ENCODE data around the gene MADCAM1.

The MADCAM1 gene

DNA sequence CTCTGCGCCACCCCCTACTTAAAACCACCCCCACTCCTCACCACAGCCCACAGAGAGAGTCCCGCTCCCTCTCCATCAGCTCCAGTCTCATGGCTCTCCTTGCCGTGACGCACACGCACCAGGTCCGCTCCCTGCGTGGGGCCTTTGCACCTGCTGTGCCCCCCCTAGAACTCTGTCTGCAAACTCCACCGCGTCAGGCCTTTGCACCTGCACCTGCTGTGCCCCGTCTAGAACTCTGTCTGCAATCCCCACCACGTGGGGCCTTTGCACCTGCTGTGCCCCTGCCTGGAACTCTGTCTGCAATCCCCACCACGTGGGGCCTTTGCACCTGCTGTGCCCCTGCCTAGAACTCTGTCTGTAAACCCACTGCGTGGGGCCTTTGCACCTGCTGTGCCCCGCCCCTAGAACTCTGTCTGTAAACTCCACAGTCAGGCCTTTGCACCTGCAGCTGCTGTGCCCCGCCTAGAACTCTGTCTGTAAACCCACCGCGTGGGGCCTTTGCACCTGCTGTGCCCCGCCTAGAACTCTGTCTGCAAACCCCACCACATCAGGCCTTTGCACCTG, 39.7 kb upstream of the MADCAM1 start:
- no peaks in the 10 kb centered on the region for H3K36me3 ChIP-seq (ENCODE audit: control insufficient read depth in 1 of 2, insufficient read depth in 2 of 2, low read length in 2 of 2)
- no peaks in the 10 kb centered on the region for H3K27me3 ChIP-seq (ENCODE audit: control insufficient read depth in 1 of 2, insufficient read depth in 2 of 2, low read length in 2 of 2)
- H3K4me1 ChIP-seq (ENCODE audit: control insufficient read depth in 1 of 2, insufficient read depth in 2 of 2, low read length in 2 of 2): peaks cover 0 to 3% of the 10 kb centered on the region in 2 donors
- H3K9ac ChIP-seq (ENCODE audit: low read depth in 1 of 2, low read length in 2 of 2): no peak overlapping the region
- H3K27ac ChIP-seq (ENCODE audit: low read depth, low read length): no peak overlapping the region
- H3K9me3 ChIP-seq (ENCODE audit: control insufficient read depth in 1 of 2, low read length in 2 of 2): no peaks in the 10 kb centered on the region
- no peak overlapping the region for H3K4me3 ChIP-seq (ENCODE audit: low read depth in 1 of 2, low read length in 2 of 2)

DNA sequence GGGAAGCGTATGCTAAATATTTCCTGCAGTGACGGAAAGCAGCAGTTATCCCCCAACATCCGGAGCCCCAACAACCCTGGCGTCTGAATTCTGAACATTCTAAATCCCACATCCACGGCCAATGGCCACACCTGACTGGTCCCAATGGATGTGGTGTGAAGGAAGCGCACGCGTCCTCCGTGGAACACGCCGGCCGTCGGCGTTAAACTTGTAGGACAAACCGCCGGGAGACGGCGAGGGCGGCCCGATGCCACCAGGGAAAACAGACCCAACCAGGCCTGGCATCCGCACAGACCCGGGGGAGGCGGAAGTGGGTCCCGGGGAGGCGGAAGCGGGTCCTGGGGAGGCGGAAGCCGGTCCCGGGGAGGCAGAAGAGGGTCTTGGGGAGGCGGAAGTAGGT, 38.6 kb upstream of the MADCAM1 start:
- Histone ChIP-seq H3K36me3 (ENCODE audit: control insufficient read depth in 1 of 2, insufficient read depth in 2 of 2, low read length in 2 of 2) (no peaks in the 10 kb centered on the region), H3K27me3 (ENCODE audit: control insufficient read depth in 1 of 2, insufficient read depth in 2 of 2, low read length in 2 of 2) (no peaks in the 10 kb centered on the region), H3K4me1 (ENCODE audit: control insufficient read depth in 1 of 2, insufficient read depth in 2 of 2, low read length in 2 of 2) (peaks cover 0 to 8% of the 10 kb centered on the region in 2 donors), H3K4me3 (ENCODE audit: low read depth in 1 of 2, low read length in 2 of 2) (no peak overlapping the region), H3K27ac (ENCODE audit: low read depth, low read length) (no peak overlapping the region), H3K9ac (ENCODE audit: low read depth in 1 of 2, low read length in 2 of 2) (no peak overlapping the region), H3K9me3 (ENCODE audit: control insufficient read depth in 1 of 2, low read length in 2 of 2) (no peaks in the 10 kb centered on the region)

DNA sequence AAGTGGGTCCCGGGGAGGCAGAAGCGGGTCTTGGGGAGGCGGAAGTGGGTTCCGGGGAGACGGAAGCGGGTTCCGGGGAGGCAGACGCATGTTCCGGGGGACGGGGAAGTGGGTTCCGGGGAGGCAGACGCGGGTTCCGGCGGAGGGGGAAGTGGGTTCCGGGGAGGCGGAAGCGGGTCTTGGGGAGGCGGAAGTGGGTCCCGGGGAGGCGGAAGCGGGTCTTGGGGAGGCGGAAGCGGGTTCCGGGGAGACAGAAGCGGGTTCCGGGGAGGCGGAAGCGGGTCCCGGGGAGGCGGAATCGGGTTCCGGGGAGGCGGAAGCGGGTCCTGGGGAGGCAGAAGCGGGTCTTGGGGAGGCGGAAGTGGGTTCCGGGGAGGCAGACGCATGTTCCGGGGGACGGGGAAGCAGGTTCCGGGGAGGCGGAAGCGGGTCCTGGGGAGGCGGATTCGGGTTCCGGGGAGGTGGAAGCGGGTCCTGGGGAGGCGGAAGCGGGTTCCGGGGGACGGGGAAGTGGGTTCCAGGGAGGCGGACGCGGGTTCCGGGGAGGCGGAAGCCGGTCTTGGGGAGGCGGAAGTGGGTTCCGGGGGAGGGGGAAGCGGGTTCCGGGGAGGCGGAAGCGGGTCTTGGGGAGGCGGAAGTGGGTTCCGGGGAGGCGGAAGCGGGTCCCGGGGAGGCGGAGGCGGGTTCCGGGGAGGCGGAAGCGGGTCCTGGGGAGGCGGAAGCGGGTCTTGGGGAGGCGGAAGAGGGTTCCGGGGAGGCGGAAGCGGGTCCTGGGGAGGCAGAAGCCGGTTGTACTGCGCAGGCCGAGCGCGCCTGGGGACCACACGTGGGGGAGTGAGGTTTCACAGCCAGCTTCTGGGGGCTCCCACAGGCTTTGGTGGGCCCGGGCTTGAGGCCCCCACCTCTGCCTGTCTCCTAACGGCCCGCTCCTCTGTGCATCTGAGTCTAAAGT, 37.9 kb upstream of the MADCAM1 start:
- no peaks in the 10 kb centered on the region for H3K9me3 ChIP-seq (ENCODE audit: control insufficient read depth in 1 of 2, low read length in 2 of 2)

DNA sequence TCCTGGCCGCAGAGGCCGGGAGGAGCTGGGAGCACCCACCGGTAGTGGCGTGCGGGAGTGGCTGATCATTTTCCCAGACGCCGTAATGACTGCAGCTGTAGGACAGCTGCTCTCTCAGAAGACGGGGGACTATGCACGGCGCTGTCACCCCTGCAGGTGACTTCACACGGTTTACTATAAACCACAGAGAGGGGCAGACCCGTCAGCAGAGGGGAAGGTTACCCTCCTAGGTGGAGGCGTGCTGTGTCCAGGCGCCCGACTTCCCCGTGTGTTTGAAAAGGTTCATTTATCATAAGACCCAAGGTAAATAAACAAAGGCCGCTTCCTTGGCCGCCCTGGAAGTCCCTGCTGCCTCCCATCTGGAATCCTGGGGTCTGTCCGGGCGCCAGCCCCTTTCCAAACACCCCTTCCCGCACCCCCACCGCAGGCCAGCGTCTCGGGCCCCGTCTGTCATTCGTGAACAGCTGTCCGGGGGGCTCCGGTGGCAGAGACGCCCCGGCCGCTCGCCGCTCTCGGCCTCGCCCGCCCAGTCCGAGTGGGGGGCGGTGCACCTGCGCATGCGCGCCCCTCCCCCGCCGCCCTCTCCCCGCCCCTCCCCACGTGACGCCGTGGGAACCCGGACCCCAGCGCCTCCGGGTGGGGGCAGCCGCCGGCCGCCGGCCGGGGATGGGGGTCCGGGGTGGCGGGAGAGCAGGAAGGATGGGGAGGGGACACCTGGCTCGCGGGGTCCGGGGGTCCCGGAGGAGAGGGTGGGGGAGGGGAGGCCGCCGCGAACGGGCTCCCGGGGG, 36.4 kb upstream of the MADCAM1 start:
- H3K4me3 ChIP-seq (ENCODE audit: low read depth in 1 of 2, low read length in 2 of 2): peak overlapping the region; percentile 44 to 66
- no peaks in the 10 kb centered on the region for H3K9me3 ChIP-seq (ENCODE audit: control insufficient read depth in 1 of 2, low read length in 2 of 2)
- no peaks in the 10 kb centered on the region for H3K27me3 ChIP-seq (ENCODE audit: control insufficient read depth in 1 of 2, insufficient read depth in 2 of 2, low read length in 2 of 2)
- H3K36me3 ChIP-seq (ENCODE audit: control insufficient read depth in 1 of 2, insufficient read depth in 2 of 2, low read length in 2 of 2): no peaks in the 10 kb centered on the region
- H3K4me1 ChIP-seq (ENCODE audit: control insufficient read depth in 1 of 2, insufficient read depth in 2 of 2, low read length in 2 of 2): peaks cover 0 to 8% of the 10 kb centered on the region in 2 donors
- peak overlapping the region; percentile 78 for H3K27ac ChIP-seq (ENCODE audit: low read depth, low read length)
- peak overlapping the region; percentile 27 to 79 for H3K9ac ChIP-seq (ENCODE audit: low read depth in 1 of 2, low read length in 2 of 2)

More for the DNA sequence above, 37.9 kb upstream of the MADCAM1 start:
- H3K36me3 ChIP-seq (ENCODE audit: control insufficient read depth in 1 of 2, insufficient read depth in 2 of 2, low read length in 2 of 2): no peaks in the 10 kb centered on the region
- peaks cover 0 to 8% of the 10 kb centered on the region in 2 donors for H3K4me1 ChIP-seq (ENCODE audit: control insufficient read depth in 1 of 2, insufficient read depth in 2 of 2, low read length in 2 of 2)
- H3K27me3 ChIP-seq (ENCODE audit: control insufficient read depth in 1 of 2, insufficient read depth in 2 of 2, low read length in 2 of 2): no peaks in the 10 kb centered on the region
- no peak overlapping the region for H3K4me3 ChIP-seq (ENCODE audit: low read depth in 1 of 2, low read length in 2 of 2)
- no peak overlapping the region for H3K9ac ChIP-seq (ENCODE audit: low read depth in 1 of 2, low read length in 2 of 2)
- H3K27ac ChIP-seq (ENCODE audit: low read depth, low read length): no peak overlapping the region

DNA sequence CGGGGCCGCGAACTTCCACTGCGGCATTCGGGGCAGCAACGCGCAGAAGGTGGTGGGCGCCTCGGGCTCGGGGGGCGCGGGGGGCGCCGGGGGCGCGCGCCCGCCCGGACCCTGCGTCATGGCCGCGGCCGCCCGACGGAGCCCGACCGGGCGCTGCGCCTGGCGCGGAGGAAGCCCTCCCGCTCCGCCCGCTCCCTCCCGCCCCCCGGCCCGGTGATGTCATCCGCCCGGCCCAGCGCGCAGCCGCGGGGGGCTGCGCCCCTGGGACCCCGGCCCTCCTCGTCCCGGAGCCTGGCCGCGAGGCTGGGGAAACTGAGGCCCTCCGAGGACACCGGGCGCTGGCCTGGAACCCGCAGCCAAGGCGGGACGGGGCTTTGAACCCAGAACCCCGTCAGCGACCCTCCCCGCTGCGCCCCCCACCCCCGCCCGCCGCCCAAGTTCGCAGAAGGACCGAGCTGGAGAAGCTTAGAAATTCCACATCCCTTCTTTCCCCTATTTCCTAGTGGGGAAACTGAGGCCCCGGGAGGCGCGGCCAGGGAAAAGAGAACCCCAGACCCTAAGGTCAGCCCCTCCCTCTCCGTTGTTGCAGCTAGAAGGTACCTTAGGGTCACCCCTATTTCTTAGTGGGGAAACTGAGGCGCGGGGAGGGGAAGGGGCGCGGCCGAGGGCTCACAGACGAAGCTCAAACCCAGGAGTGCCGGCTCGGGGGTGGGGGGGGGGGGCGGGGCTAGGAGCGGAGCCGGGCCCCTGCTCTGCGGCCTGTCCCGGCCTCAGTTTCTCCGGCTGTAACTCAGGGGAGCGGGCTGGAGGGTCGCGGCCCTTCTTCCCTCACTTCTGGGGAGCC, 35.2 kb upstream of the MADCAM1 start, which contains the start of gene SHC2:
TSS of gene SHC2 (minus strand) at position 157 of the 844 bp plus-strand sequence. CDS start at position 120, 37 bp downstream.
- Histone ChIP-seq H3K4me3 (ENCODE audit: low read depth in 1 of 2, low read length in 2 of 2) (peak within 1 kb of the TSS; percentile 44 to 66), H3K27me3 (ENCODE audit: control insufficient read depth in 1 of 2, insufficient read depth in 2 of 2, low read length in 2 of 2) (no peaks in the 10 kb centered on the region), H3K9me3 (ENCODE audit: control insufficient read depth in 1 of 2, low read length in 2 of 2) (no peaks in the 10 kb centered on the region), H3K9ac (ENCODE audit: low read depth in 1 of 2, low read length in 2 of 2) (peak within 1 kb of the TSS in 1 of 2 donors; percentile 79), H3K4me1 (ENCODE audit: control insufficient read depth in 1 of 2, insufficient read depth in 2 of 2, low read length in 2 of 2) (peaks cover 0 to 8% of the 10 kb centered on the region in 2 donors), H3K36me3 (ENCODE audit: control insufficient read depth in 1 of 2, insufficient read depth in 2 of 2, low read length in 2 of 2) (no peaks in the 10 kb centered on the region), H3K27ac (ENCODE audit: low read depth, low read length) (peak within 1 kb of the TSS; percentile 78)

DNA sequence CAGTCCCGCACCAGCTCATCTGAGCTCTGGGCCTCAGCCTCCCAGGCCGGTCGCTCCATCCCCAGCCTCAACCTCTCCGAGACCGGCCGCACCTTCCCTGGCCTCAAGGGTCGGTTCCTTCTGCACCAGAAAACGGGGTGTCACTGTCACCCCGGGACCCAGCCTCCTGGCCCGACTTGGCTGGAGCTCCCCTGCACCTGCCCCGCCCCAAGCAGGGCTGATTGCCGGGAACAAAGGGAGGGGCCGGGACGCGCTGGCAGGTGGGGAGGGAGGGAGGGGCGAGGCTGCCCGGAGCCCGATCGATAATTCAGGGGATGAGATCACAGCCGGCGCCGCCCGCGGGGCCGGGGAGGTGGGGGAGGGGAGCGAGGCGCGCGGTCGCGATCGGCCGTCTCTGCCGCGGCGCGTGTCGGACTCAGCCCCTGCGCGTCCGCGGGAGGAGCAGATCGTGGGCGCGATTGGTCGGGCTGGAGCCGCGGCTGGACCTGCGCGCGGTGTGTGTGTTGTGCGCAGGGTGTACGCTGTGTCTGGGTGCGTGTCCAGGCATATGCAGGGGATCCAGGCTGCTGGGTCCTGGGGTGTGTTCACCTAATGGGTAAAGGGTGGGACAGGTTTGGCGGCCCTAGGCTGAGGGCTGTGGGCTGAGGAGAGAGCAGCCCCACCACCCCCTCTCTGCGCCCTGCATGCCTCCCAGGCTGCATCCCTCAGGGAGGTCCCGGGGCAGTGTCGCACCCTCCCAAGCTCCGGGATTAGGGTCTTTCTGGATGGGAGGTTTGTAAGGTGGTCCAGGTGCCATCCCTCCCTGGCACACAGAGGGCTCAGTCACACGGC, 34.4 kb upstream of the MADCAM1 start:
- H3K9ac ChIP-seq (ENCODE audit: low read depth in 1 of 2, low read length in 2 of 2): peak overlapping the region in 1 of 2 donors; percentile 54

DNA sequence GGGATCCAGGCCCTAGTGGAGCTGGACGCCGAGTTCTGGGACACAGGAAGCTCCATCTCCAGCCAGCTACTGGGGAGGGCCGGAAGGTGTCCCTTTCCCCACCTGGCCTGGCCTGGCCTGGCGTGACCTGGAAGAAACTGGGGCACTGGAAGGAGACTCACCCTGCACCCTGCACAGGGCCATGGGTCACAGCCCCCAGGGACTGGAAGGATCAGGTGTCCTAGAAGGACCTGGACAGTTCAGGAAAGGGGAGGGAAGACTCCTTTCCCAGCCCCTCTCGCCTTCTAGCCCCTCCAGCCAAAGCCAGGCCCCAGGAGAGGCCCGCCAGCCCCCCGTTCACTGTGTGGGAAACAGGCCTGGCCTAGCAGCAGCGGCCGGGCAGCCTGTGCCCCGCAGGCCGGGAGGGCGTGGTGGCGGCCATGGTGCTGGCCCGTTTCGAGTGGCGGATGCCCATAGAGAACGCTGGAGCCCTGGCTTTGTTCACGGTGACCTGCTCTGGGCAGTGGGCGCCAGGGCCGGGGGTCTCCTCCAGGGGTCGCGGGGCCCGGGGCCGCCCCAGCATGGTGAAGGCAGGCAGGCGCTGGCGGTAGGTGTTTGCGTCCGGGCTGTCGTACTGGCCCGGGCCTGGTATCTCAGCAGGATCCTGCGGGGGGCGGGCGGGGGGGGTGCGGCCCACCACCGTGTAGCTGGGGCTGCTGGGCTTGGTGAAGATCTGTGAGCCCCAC, 32.6 kb upstream of the MADCAM1 start:
- no peak overlapping the region for H3K4me3 ChIP-seq (ENCODE audit: low read depth in 1 of 2, low read length in 2 of 2)
- peaks cover 0 to 8% of the 10 kb centered on the region in 2 donors for H3K4me1 ChIP-seq (ENCODE audit: control insufficient read depth in 1 of 2, insufficient read depth in 2 of 2, low read length in 2 of 2)
- no peaks in the 10 kb centered on the region for H3K27me3 ChIP-seq (ENCODE audit: control insufficient read depth in 1 of 2, insufficient read depth in 2 of 2, low read length in 2 of 2)
- no peaks in the 10 kb centered on the region for H3K36me3 ChIP-seq (ENCODE audit: control insufficient read depth in 1 of 2, insufficient read depth in 2 of 2, low read length in 2 of 2)
- no peak overlapping the region for H3K27ac ChIP-seq (ENCODE audit: low read depth, low read length)
- H3K9ac ChIP-seq (ENCODE audit: low read depth in 1 of 2, low read length in 2 of 2): no peak overlapping the region
- H3K9me3 ChIP-seq (ENCODE audit: control insufficient read depth in 1 of 2, low read length in 2 of 2): no peaks in the 10 kb centered on the region

More for the DNA sequence above, 34.4 kb upstream of the MADCAM1 start:
- H3K4me1 ChIP-seq (ENCODE audit: control insufficient read depth in 1 of 2, insufficient read depth in 2 of 2, low read length in 2 of 2): peaks cover 0 to 8% of the 10 kb centered on the region in 2 donors
- H3K27ac ChIP-seq (ENCODE audit: low read depth, low read length): peak overlapping the region; percentile 42
- H3K4me3 ChIP-seq (ENCODE audit: low read depth in 1 of 2, low read length in 2 of 2): peak overlapping the region in 1 of 2 donors; percentile 59
- no peaks in the 10 kb centered on the region for H3K9me3 ChIP-seq (ENCODE audit: control insufficient read depth in 1 of 2, low read length in 2 of 2)
- H3K36me3 ChIP-seq (ENCODE audit: control insufficient read depth in 1 of 2, insufficient read depth in 2 of 2, low read length in 2 of 2): no peaks in the 10 kb centered on the region
- H3K27me3 ChIP-seq (ENCODE audit: control insufficient read depth in 1 of 2, insufficient read depth in 2 of 2, low read length in 2 of 2): no peaks in the 10 kb centered on the region

DNA sequence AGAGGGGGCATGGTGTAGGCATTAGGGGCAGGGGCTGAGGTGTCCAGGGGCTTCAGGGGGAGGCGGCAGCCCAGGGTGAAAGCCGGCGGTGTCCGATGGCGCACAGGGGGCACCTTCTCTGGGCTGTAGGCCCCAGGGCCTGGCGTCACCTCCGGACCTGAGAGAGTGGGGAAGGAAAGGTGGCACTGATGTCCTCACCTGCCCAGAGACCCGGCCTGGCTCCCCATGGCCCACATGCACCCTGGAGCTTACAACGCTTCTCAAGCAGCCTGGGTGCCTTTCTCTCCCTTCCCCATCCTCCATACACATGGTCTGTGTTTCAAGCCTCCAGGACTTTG, 32.1 kb upstream of the MADCAM1 start:
- Histone ChIP-seq H3K36me3 (ENCODE audit: control insufficient read depth in 1 of 2, insufficient read depth in 2 of 2, low read length in 2 of 2) (no peaks in the 10 kb centered on the region), H3K27ac (ENCODE audit: low read depth, low read length) (no peak overlapping the region), H3K4me3 (ENCODE audit: low read depth in 1 of 2, low read length in 2 of 2) (no peak overlapping the region), H3K4me1 (ENCODE audit: control insufficient read depth in 1 of 2, insufficient read depth in 2 of 2, low read length in 2 of 2) (peaks cover 0 to 8% of the 10 kb centered on the region in 2 donors), H3K9me3 (ENCODE audit: control insufficient read depth in 1 of 2, low read length in 2 of 2) (no peaks in the 10 kb centered on the region), H3K27me3 (ENCODE audit: control insufficient read depth in 1 of 2, insufficient read depth in 2 of 2, low read length in 2 of 2) (no peaks in the 10 kb centered on the region), H3K9ac (ENCODE audit: low read depth in 1 of 2, low read length in 2 of 2) (no peak overlapping the region)

All from duodenal mucosa (tissue), 2 donors.